Left ventricle myocardium inferior (tissue), 1 donor: ENCODE data around the gene GPATCH2. TPM values are rescaled to one million over a fixed set of nuclear protein-coding genes. Genes with fewer than 3 reads are reported as not detected.
"Not testable (repeated sequence)": the region's sequence is repeated elsewhere in the genome, so short reads cannot be mapped to it uniquely, and the experiment has no call there.

Experiments used
- DNase-seq: peaks from one replicate; pipeline ENCODE4 v3.0.0-alpha.2; 2020
- H3K27ac ChIP-seq: fragments of 200-600 bp; replicated peaks from 2 replicates; pipeline ENCODE4 v1.8.0; 2021
- H3K27me3 ChIP-seq: fragments of 200-600 bp; 2 replicates; pipeline ENCODE4 v1.8.0; 2021; ENCODE audit warnings: low read depth
- H3K36me3 ChIP-seq: fragments of 200-600 bp; 2 replicates; pipeline ENCODE4 v1.8.0; 2021
- H3K4me1 ChIP-seq: fragments of 200-600 bp; 2 replicates; pipeline ENCODE4 v1.8.0; 2021
- H3K4me3 ChIP-seq: fragments of 200-600 bp; 2 replicates; pipeline ENCODE4 v1.8.0; 2021; ENCODE audit warnings: mild to moderate bottlenecking, moderate library complexity
- H3K9me3 ChIP-seq: fragments of 200-600 bp; replicated peaks from 2 replicates; pipeline ENCODE4 v1.8.0; 2021
- intact Hi-C: fragments of 100-400 bp; cut with micrococcal nuclease; formaldehyde crosslinking; loops from one replicate; pipeline ENCODE4 v1.11.0; 2022
- total RNA-seq: library from RNA; stranded (reverse); fragmentation: NEBNext Ultra II Directional; extraction: Animal tissue kit (Norgen Biotek cat#: 25700); gene quantifications from one replicate; pipeline ENCODE4 v1.2.1, GENCODE V29; 2021
- TF ChIP-seq, protein P1 (sequence below): fragments of 200-600 bp; IDR thresholded peaks from 2 replicates; pipeline ENCODE4 v1.8.0; 2021; ENCODE audit warnings: antibody characterized with exemption, mild to moderate bottlenecking, borderline replicate concordance
- donor health status: DM: no; HTN: yes; CAD: no; lungs with severe emphysema.

Gene GPATCH2
- total RNA-seq, 1 donor from 2014 or later, result 7.0 TPM

DNA sequence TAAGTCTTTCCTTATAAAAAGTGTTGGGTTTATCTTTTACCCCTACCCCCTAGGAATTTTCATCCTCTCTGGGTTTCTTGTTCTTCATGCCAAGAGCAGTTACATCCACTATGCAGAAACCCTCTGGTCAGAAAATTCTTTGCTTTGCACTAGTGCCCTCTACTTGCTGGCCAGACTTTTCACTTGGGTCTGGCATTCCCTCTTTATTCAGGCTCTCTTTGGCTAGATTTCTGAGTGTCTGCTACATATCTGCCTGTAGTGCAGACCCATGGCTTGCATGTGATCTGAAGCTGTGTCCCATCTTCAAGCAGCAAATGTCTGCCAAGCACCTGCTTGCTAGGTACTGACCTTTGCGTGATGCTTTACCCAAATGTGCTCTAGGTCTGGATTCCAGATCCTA lies 237.0 kb downstream of the GPATCH2 start:
- H3K9me3 ChIP-seq, result no peaks in the 10 kb centered on the region
- H3K4me1 ChIP-seq, result no peaks in the 10 kb centered on the region
- no peak for DNase-seq
- H3K4me3 ChIP-seq, result no peak overlapping the region
- H3K36me3 ChIP-seq, result no peaks in the 10 kb centered on the region
- no peak overlapping the region for H3K27ac ChIP-seq
- intact Hi-C loops, result no loop called here
- TF ChIP-seq, protein P1, sequence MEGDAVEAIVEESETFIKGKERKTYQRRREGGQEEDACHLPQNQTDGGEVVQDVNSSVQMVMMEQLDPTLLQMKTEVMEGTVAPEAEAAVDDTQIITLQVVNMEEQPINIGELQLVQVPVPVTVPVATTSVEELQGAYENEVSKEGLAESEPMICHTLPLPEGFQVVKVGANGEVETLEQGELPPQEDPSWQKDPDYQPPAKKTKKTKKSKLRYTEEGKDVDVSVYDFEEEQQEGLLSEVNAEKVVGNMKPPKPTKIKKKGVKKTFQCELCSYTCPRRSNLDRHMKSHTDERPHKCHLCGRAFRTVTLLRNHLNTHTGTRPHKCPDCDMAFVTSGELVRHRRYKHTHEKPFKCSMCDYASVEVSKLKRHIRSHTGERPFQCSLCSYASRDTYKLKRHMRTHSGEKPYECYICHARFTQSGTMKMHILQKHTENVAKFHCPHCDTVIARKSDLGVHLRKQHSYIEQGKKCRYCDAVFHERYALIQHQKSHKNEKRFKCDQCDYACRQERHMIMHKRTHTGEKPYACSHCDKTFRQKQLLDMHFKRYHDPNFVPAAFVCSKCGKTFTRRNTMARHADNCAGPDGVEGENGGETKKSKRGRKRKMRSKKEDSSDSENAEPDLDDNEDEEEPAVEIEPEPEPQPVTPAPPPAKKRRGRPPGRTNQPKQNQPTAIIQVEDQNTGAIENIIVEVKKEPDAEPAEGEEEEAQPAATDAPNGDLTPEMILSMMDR, result peak; percentile 38
- H3K27me3 ChIP-seq, result no peaks in the 10 kb centered on the region

DNA sequence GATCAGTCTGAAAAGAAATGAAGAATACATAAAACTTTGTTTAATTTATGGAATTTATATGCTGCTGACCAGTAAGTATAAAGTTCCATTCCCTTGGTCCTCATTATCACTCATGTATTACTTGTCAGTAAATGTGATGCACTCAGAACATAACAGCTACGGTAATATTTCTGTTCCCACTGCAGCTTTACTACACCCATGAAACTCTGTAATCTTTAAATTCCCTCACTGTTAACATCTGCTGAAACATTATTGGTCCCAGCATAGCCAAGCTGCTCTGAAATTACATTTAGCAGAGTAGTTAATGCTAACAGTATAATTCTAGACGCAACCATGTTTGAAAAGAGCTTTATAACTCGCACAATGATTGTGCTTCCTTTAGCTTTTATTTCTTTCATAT lies 238.4 kb downstream of the GPATCH2 start:
- Histone ChIP-seq H3K4me3 (no peak overlapping the region), H3K36me3 (no peaks in the 10 kb centered on the region), H3K27me3 (no peaks in the 10 kb centered on the region), H3K27ac (no peak overlapping the region), H3K9me3 (no peaks in the 10 kb centered on the region), H3K4me1 (no peaks in the 10 kb centered on the region)
- TF ChIP-seq, protein P1, result no peak
- intact Hi-C loops, result no loop called here
- DNase-seq, result no peak

DNA sequence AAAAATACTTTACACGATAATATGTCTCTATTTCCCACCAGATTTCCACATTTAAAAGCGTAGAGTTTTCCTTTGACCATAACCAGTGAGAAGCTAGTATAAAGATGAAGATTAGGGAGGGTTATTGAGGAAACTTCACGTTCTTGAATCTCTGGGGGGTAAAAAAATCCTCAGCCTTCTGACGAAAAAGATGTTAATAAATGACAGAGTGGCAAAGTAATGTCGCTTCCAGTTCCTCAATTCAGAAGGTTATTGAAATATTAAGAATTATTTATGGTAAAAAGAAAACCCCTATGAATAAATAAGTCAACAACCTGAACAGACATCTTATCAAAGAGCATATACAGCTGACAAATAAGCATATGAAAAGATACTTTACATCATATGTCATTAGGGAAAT lies 241.0 kb downstream of the GPATCH2 start:
- H3K4me1 ChIP-seq, result no peaks in the 10 kb centered on the region
- intact Hi-C loops, result no loop called here
- peaks cover 3% of the 10 kb centered on the region for H3K9me3 ChIP-seq
- no peak for DNase-seq
- no peaks in the 10 kb centered on the region for H3K36me3 ChIP-seq
- TF ChIP-seq, protein P1, result no peak
- H3K27me3 ChIP-seq, result no peaks in the 10 kb centered on the region
- no peak overlapping the region for H3K4me3 ChIP-seq
- no peak overlapping the region for H3K27ac ChIP-seq

DNA sequence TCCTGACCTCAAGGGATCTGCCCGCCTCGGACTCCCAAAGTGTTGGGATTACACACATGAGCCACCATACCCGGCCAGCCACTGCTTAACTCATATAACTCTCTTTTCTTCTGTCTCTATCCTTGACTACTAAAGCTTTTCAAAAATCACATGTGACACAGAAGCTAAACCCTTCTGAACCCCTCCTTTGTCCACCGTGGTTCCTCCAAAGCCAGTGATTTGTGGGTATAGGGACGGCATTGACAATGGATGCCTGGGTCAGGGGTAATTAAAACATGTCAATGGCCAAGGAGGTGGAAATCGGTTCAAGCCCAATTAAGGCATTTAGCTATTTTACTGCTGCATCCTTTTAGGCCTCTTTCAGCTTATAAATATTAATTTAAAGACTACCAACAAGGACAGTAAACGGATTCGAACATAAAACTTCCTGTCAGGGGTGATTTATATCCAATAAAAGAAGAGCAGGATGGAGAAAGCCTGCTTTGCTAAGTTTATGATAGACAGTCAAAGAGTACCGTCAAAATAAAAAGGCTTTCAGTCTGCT lies 242.3 kb downstream of the GPATCH2 start:
- intact Hi-C loops, result no loop called here
- H3K36me3 ChIP-seq, result no peaks in the 10 kb centered on the region
- peaks cover 11% of the 10 kb centered on the region for H3K9me3 ChIP-seq
- H3K27ac ChIP-seq, result no peak overlapping the region
- H3K4me3 ChIP-seq, result no peak overlapping the region
- TF ChIP-seq, protein P1, result no peak
- no peak for DNase-seq
- no peaks in the 10 kb centered on the region for H3K27me3 ChIP-seq
- no peaks in the 10 kb centered on the region for H3K4me1 ChIP-seq

DNA sequence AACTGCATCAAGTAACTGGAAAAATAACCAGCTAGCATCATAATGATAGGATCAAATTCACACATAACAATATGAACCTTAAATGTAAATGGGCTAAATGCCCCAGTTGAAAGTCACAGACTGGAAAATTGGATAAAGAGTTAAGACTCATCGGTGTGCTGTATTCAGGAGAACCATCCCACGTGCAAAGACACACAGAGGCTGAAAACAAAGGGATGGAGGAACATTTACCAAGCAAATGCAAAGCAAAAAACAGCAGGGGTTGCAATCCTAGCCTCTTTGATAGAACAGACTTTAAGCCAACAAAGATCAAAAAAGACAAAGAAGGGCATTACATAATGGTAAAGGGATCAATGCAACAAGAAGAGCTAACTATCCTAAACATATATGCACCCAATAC lies 249.1 kb downstream of the GPATCH2 start:
- H3K27ac ChIP-seq, DNase-seq, H3K4me1 ChIP-seq, intact Hi-C loops, H3K36me3 ChIP-seq, H3K27me3 ChIP-seq, H3K4me3 ChIP-seq: not testable (repeated sequence)
- H3K9me3 ChIP-seq, result peaks cover 34% of the 10 kb centered on the region

DNA sequence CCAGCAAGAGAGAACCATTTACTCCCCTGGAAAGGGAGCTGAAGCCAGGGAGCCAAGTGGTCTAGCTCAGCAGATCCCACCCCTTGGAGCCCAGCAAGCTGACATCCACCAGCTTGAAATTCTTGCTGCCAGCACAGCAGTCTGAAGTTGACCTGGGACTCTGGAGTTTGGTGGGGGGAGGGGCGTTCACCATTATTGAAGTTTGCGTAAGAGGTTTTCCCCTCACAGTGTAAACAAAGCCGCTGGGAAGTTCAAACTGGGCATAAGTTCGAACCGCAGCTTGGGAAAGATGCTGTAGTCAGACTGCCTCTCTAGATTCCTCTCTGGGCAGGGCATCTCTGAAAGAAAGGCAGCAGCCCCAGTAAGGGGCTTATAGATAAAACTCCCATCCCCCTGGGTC lies 251.1 kb downstream of the GPATCH2 start:
- H3K27ac ChIP-seq, H3K27me3 ChIP-seq, DNase-seq, H3K4me1 ChIP-seq, H3K36me3 ChIP-seq, intact Hi-C loops, H3K4me3 ChIP-seq: not testable (repeated sequence)
- peaks cover 31% of the 10 kb centered on the region for H3K9me3 ChIP-seq

DNA sequence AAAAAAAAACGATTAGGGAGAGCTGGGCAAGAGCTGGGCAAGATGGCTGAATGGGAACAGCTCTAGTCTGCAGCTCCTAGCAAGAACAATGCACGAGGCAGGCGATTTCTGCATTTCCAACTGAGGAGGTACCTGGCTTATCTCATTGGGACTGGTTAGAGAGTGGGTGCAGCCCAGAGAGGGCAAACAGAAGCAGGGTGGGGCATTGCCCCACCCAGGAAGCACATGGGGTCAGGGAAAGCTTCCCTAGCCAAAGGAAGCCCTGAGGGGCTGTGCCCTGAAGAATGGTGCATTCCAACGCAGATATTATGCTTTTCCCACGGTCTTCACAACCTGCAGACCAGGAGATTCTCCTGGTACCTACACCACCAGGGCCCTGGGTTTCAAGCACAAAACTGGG lies 251.6 kb downstream of the GPATCH2 start:
- Histone ChIP-seq H3K9me3 (peaks cover 30% of the 10 kb centered on the region), H3K4me3 (no peak overlapping the region), H3K27ac (no peak overlapping the region), H3K36me3 (no peaks in the 10 kb centered on the region), H3K4me1 (no peaks in the 10 kb centered on the region), H3K27me3 (no peaks in the 10 kb centered on the region)
- intact Hi-C loops, result no loop called here
- no peak for DNase-seq
- TF ChIP-seq, protein P1, result no peak
